ENCODE data around the gene ABRAXAS1. TPM values are rescaled to one million over a fixed set of nuclear protein-coding genes. Genes with fewer than 3 reads are reported as not detected.

Gene ABRAXAS1
- total RNA-seq (2021) = 24.7 and 25.8 TPM in 2 replicates
- long read RNA-seq, full-length matches to known transcripts = 222 of 302 reads
- long read RNA-seq, partial matches to known transcripts = 4 of 302 reads
- long read RNA-seq, other reads (novel, unspliced or antisense) = 76 of 302 reads

DNA sequence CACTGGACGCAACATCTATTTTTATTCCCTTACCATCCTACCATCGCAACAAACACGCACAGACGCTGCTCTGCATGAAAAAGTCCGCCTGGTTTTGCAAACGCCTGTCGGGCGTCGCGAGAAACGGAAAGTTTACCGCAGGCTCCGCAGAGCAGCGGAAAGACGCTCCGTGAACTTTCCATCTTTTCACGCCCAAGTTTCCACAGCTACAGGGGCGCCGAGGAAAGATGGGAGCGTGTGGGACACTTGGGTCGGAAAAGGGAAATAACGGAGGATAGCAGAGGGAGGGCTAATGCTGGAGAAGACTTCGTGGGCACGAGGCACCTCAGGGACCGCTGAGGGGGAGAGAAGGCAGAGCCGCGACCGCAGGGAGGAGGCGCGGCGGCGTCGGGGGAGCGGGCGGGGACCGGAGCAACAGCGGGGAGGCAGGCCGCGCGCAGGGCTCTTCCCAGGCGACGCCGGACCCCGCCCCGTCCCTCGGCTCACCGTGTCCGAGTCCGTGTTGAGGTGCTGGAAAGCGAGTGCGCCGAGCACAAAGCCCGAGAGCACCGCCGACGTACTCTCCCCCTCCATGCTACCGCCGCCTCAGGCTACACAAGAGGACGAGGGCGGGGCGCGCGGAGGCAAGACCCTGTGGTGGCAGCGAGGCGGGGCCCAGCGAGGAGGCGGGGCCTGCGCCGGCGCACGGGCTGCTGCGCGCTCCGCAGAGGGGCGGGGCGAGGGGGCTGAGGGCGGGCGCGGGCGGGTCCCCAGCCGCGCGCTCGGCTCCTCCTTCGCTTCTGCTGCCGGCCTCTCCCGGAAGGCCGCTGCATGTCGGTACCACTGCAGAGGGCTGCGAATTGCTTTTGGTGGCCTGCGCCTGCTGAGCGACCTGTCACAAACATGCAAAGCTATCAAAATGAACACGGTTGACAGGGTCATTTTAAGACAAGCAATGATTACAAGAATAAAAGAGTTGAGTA is at the start of gene ABRAXAS1:
Gene ABRAXAS1 (minus strand): TSS at position 601 of the 962 bp plus-strand sequence. CDS start 28 bp downstream, at position 573.
- no peak within 1 kb of the TSS for H3K27ac ChIP-seq (ENCODE audit: insufficient read length, low read depth, low read length)
- no peak within 1 kb of the TSS for H2AFZ ChIP-seq (ENCODE audit: low read length)
- no peak within 1 kb of the TSS for H4K8ac ChIP-seq (replicated peaks; ENCODE audit: insufficient read length, low read depth, low read length)
- no peak within 1 kb of the TSS for H3T11ph ChIP-seq (ENCODE audit: low read length)
- no peak within 1 kb of the TSS for H2BK15ac ChIP-seq (ENCODE audit: low read depth, low read length)
- no CpG with 5 or more reads among the region's 93 CpGs for WGBS (ENCODE audit: extremely low coverage, insufficient read length, low lambda C conversion rate)
- peaks cover 4% of the 10 kb centered on the region for H3K23me2 ChIP-seq (ENCODE audit: insufficient read length, low read depth, low read length, poor library complexity, severe bottlenecking)
- H3K79me2 ChIP-seq (ENCODE audit: insufficient read depth, low read length) = no peaks in the 10 kb centered on the region
- Mint-ChIP-seq H3K27ac (peak within 1 kb of the TSS; percentile 76 to 98 (median 88)), H3K9me3 (no peaks in the 10 kb centered on the region; a peak in 1 of 5 replicates), H3K4me3 (peak within 1 kb of the TSS; percentile 92 to 96), H3K27me3 (ENCODE audit: low read depth) (peaks cover 9% of the 10 kb centered on the region), H3K36me3 (ENCODE audit: insufficient read depth in 1 of 3, low read depth in 3 of 3) (peaks cover 0 to 17% (median 6%) of the 10 kb centered on the region in 3 experiments; a peak in 5 of 7 replicates), H3K4me1 (peaks cover 2 to 9% of the 10 kb centered on the region in 2 experiments)
- H3K14ac ChIP-seq (ENCODE audit: insufficient read depth, low read length) = peak within 1 kb of the TSS; percentile 68; the same call in 1 of the 2 replicates
- no peaks in the 10 kb centered on the region for H3K79me1 ChIP-seq (ENCODE audit: insufficient read depth, low read depth, low read length, poor library complexity, severe bottlenecking)
- H3K18ac ChIP-seq (ENCODE audit: insufficient read length, low read depth, low read length) = peak within 1 kb of the TSS; percentile 2
- no peak within 1 kb of the TSS for H4K5ac ChIP-seq (ENCODE audit: insufficient read length, low read depth, low read length)
- no peak for TF ChIP-seq CTCF (conservative IDR thresholded peaks at IDR 0.05)
- no peaks in the 10 kb centered on the region for H3K27me3 ChIP-seq (ENCODE audit: insufficient read depth, low read length)
- no peak within 1 kb of the TSS for H2BK120ac ChIP-seq (ENCODE audit: low read depth, low read length, poor library complexity, severe bottlenecking)
- H3K9me3 ChIP-seq (ENCODE audit: control insufficient read depth, low read depth, low read length) = no peaks in the 10 kb centered on the region
- DNase-seq = peak; percentile 96
- no peak within 1 kb of the TSS for H2BK5ac ChIP-seq (ENCODE audit: insufficient read length, low read length)
- no peak within 1 kb of the TSS for H3K4ac ChIP-seq (ENCODE audit: low read depth, low read length)
- H2AK5ac ChIP-seq (ENCODE audit: insufficient read length, low read length) = no peak within 1 kb of the TSS
- no peak within 1 kb of the TSS for H2BK12ac ChIP-seq (ENCODE audit: insufficient read length, low read depth, low read length)
- H3K9ac ChIP-seq (ENCODE audit: extremely low read depth, insufficient read length, low read length) = peak within 1 kb of the TSS; percentile 41
- H3K23ac ChIP-seq (ENCODE audit: insufficient read length, low read depth, low read length) = no peak within 1 kb of the TSS
- peak within 1 kb of the TSS; percentile 72 for H3K4me2 ChIP-seq (ENCODE audit: insufficient read depth, insufficient read length, low read length)
- H3K56ac ChIP-seq (ENCODE audit: insufficient read length, low read depth, low read length) = no peak within 1 kb of the TSS
- H3K4me1 ChIP-seq (ENCODE audit: insufficient read depth, low read length) = no peaks in the 10 kb centered on the region
- no peak within 1 kb of the TSS for H4K91ac ChIP-seq (ENCODE audit: insufficient read length, low read depth, low read length)
- no peaks in the 10 kb centered on the region for H4K20me1 ChIP-seq (ENCODE audit: control insufficient read depth, insufficient read depth, insufficient read length)
- no peak within 1 kb of the TSS for H2BK20ac ChIP-seq (ENCODE audit: low read depth, low read length, poor library complexity, severe bottlenecking)
